GM19193 (cell line): Measurements from ENCODE around the gene ELOVL5.

Experiments
- POLR2A ChIP-seq: IDR thresholded peaks from 4 replicates; pipeline ENCODE4 v1.6.1; 2011; ENCODE audit not compliant: insufficient read depth, insufficient read length; ENCODE audit errors: extremely low read depth

Gene ELOVL5

GRCh38 chr6:53230775-53231467, 117.8 kb downstream of the ELOVL5 start:
- TF ChIP-seq POLR2A, result no peak

GRCh38 chr6:53227847-53228246, 120.9 kb downstream of the ELOVL5 start:
- no peak for TF ChIP-seq POLR2A

GRCh38 chr6:53220605-53221004, 128.1 kb downstream of the ELOVL5 start:
- TF ChIP-seq POLR2A, result no peak
